ENCODE results near the gene PBX3. TPM values are rescaled to one million over a fixed set of nuclear protein-coding genes. Genes with fewer than 3 reads are reported as not detected.

PBX3 gene
- total and polyA plus RNA-seq, 12 donors, result 14.5 to 79.6 (median 56.3) TPM

GRCh38 chr9:125794708-125795107 is 47.5 kb downstream of the PBX3 start:
- H3K9me3 ChIP-seq, result no peaks in the 10 kb centered on the region
- no peaks in the 10 kb centered on the region for H3K27me3 ChIP-seq
- no peak overlapping the region for H3K4me3 ChIP-seq
- TF ChIP-seq CTCF (IDR thresholded peaks at IDR 0.05), result no peak
- peaks cover 0 to 21% (median 5%) of the 10 kb centered on the region in 9 donors for H3K4me1 ChIP-seq
- ATAC-seq (no peak), DNase-seq (no peak)
- H3K27ac ChIP-seq, result no peak overlapping the region
- intact Hi-C loops (cut with DNase I), result no loop called here
- WGBS, 2 donors, result 89 to 92% methylated on average over 2 of the region's 2 CpGs
- peaks cover 0 to 4% (median 0%) of the 10 kb centered on the region in 9 donors for H3K36me3 ChIP-seq

GRCh38 chr9:125795970-125796596 is 48.9 kb downstream of the PBX3 start:
- WGBS, 2 donors, result 71 to 83% methylated on average over 4 of the region's 4 CpGs
- ATAC-seq (no peak), DNase-seq (no peak)
- TF ChIP-seq CTCF (IDR thresholded peaks at IDR 0.05), result no peak
- Histone ChIP-seq H3K4me3 (no peak overlapping the region), H3K9me3 (no peaks in the 10 kb centered on the region), H3K36me3 (peaks cover 0 to 5% (median 0%) of the 10 kb centered on the region in 9 donors), H3K27ac (no peak overlapping the region), H3K27me3 (no peaks in the 10 kb centered on the region), H3K4me1 (peaks cover 0 to 21% (median 5%) of the 10 kb centered on the region in 9 donors)
- intact Hi-C loops (cut with DNase I), result no loop called here

GRCh38 chr9:125797930-125798329 is 50.8 kb downstream of the PBX3 start:
- WGBS, 2 donors, result 56 to 63% methylated on average over 2 of the region's 2 CpGs
- intact Hi-C loops (cut with DNase I), result no loop called here
- Histone ChIP-seq H3K27ac (peak overlapping the region in 1 of 10 donors; percentile 3), H3K36me3 (peaks cover 0 to 12% (median 0%) of the 10 kb centered on the region in 9 donors), H3K4me1 (peaks cover 0 to 21% (median 5%) of the 10 kb centered on the region in 9 donors), H3K27me3 (no peaks in the 10 kb centered on the region), H3K4me3 (no peak overlapping the region), H3K9me3 (no peaks in the 10 kb centered on the region)
- DNase-seq, result no peak
- no peak for TF ChIP-seq CTCF (IDR thresholded peaks at IDR 0.05)
- no peak for ATAC-seq

- intact Hi-C loops (cut with DNase I), result no loop called here
- Histone ChIP-seq H3K4me1 (peaks cover 0 to 11% (median 0%) of the 10 kb centered on the region in 9 donors), H3K27me3 (no peaks in the 10 kb centered on the region), H3K4me3 (no peak overlapping the region), H3K9me3 (no peaks in the 10 kb centered on the region), H3K36me3 (peaks cover 0 to 12% (median 0%) of the 10 kb centered on the region in 9 donors), H3K27ac (no peak overlapping the region)
- ATAC-seq, result no peak
- TF ChIP-seq CTCF (IDR thresholded peaks at IDR 0.05), result no peak
- WGBS, 2 donors, result 83 to 93% methylated on average over 2 of the region's 2 CpGs
- DNase-seq, result no peak
These were observed 56.4 kb downstream of the PBX3 start for GRCh38 chr9:125803526-125803925.

Data from heart right ventricle (tissue), 16 donors.